GM18511 (cell line): Measurements from ENCODE around the gene KCTD11.
"Not testable (repeated sequence)": the region's sequence is repeated elsewhere in the genome, so short reads cannot be mapped to it uniquely, and the experiment has no call there.

Experiments used
- ATAC-seq: cut with Tn5 transposase; IDR thresholded peaks from one replicate; pipeline ENCODE4 v1.9.1; 2021; ENCODE audit warnings: mild to moderate bottlenecking, moderate library complexity; ENCODE audit not compliant: unreplicated experiment

Gene KCTD11

DNA sequence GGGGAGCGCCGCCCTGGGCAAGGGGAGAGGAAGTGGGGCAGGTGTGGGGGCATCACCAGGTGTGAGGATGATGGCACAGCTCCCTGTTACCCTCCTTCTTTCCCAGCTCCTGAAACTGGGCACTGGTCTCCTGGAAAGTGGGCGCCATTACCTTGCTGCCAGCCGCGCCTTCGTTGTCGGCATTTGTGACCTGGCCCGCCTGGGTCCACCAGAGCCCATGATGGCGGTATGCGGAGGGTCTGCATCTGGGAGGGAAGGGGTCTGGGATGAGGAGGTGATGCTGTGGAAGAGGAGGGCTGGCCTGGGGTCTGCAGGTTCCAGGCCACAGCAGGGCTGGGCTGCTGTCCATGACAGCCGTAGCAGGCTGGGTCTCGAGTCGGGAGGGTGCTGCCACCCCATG lies 10.1 kb upstream of the KCTD11 start:
- no peak for ATAC-seq

GRCh38 chr17:7343250-7343649 lies 8.7 kb upstream of the KCTD11 start:
- no peak for ATAC-seq

DNA sequence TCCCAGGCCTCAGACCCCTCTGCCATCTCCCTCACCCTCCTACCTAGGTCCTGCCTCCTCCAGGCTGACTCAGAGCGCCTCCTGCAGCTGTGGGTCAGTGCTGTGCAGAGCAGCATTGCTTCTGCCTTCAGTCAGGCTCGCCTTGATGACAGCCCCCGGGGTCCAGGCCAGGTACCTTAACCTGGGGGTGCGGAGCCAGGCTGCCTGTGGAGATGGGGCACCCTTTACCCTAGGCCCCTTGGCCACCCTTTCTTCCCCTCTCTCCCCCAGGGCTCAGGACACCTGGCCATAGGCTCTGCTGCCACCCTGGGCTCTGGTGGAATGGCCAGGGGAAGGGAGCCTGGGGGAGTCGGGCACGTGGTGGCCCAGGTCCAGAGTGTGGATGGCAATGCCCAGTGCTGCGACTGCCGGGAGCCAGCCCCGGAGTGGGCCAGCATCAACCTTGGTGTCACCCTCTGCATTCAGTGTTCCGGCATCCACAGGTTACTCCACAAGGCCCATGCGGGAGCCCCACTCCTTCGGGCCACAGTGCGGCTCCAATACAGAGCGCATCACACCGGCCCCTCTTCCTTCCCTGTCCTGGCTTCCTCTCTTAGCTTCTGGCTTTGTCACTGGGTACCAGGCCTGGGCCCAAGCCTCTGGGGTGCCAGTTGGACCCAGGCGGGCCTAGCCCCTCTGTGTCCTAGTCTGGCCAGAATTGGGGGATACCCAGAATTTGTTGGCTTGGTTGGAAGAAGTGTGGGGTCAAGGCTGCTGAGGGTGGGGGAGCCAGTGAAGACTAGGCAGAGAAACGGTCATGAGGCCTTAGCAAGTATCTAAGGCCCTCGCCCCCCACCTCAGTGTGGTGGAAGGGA lies 5.0 kb upstream of the KCTD11 start:
- no peak for ATAC-seq

DNA sequence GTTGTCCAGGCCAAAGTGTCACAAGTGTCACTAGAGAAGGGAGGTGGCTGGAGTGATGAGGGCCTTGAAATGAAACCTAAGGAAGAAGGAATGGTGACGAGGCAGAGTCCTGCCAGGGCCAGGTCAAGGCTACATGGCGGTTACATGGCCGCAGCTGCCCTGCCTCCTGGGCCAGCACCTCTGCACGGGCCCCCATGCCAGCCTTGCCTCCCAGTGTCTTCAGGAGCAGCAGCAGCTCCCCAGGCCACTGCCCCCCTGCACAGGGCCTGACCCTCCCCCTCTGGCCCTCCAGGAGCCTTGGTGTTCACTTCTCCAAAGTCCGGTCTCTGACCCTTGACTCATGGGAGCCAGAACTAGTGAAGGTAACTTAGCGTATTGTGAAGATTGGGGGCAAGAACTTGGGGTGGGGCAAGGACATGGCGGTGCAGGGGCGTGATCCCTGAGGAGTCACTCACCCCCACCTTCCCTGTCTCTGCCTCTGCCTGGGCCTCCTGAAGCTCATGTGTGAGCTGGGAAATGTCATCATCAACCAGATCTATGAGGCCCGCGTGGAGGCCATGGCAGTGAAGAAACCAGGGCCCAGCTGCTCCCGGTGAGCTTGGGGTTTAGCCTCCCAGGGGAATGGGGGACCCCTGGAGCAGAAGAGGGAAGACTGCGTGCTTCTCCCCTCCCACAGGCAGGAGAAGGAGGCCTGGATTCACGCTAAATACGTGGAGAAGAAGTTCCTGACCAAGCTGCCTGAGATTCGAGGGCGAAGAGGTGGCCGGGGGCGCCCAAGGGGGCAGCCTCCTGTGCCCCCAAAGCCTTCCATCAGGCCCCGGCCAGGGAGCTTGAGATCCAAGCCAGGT lies 4.1 kb upstream of the KCTD11 start:
- no peak for ATAC-seq

- ATAC-seq: no peak
Observed at GRCh38 chr17:7348478-7349242, 3.3 kb upstream of the KCTD11 start.

DNA sequence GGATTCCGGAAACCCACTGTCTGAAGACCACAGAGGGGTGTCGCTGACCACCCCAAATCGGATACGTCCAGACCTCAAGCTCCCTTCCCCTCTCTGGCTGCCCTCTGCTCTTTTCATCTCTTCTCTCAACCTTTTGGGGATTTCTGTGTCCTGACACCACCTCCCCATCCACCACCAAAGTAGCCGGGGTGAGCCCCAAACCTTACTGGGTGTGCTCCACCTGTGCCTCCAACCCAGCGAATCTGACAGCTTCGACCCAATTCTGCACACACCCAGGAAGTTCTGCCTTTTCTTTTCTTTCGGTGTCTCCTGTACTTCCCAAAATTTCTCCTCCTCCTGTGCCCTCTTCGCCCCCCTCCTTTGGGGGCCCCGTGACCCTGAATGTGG lies 534 bp downstream of the KCTD11 start:
- no peak for ATAC-seq

- no peak for ATAC-seq
Observed at GRCh38 chr17:7352910-7353635, 1.1 kb downstream of the KCTD11 start.

DNA sequence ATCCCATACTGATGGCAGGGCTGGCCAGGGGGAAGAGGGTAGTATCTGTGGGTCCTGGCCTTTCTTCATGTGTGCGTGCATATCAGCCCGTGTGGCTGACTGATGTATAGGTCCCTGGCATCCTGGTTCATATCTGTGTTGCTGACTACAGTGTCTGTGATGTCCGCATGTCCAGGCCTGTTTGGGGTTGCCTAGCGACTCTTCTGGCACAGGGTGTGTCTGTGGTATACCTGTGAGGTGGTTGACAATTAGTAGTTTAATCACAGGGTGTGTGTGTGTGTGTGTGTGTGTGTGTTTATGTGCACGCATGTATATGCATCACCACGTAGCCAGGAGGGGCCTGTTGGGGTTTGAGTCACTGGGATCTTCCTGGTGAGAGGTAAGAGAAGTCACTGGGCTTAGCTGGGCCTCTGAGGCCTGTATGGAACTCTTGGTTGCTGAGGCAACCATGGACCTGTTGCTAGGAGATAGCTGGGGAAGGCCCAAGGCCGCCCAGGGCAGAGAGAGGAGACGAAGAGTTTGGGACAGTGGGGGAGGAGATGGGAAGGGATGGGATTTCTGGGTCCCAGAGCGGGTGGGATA lies 2.4 kb downstream of the KCTD11 start:
- ATAC-seq: no peak

DNA sequence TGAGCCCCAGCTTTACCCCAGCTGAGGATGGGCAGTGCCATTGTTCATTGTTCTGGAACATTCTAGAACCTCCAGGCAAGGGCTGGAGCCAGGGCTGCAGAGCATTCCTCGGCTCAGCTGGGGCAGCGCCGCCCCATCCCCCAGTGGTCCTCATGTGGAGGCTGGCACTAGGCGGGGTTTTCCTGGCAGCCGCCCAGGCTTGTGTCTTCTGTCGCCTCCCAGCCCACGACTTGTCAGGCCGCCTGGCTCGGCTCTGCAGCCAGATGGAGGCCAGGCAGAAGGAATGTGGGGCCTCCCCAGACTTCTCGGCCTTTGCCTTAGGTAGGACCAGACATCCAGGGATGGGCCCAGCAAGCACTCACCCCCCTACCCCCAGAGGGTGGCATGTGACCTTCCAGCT lies 3.1 kb downstream of the KCTD11 start, which contains the start of gene TMEM95:
Gene TMEM95, plus strand, starts transcription at position 104 of the 400 bp plus-strand sequence. Its CDS starts 49 bp downstream, at position 153.
- ATAC-seq: no peak

DNA sequence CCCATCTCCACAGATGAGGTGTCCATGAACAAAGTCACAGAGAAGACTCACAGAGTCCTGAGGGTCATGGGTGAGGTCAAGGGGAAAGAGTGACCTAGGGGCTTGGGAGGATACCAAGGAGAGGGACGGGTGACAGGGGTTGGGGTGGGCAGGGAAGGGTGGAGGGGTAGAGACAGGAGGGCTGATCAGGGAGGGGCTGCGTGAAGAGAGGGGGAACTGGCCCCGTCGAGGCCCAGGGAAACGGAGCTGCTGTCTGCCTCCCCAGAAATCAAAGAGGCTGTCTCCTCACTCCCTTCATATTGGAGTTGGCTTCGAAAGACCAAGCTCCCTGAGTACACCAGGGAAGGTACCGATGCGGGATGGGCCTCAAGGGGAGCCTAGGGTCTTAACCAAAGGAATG lies 3.6 kb downstream of the KCTD11 start:
- no peak for ATAC-seq

- ATAC-seq: no peak
Observed at GRCh38 chr17:7356072-7356549, 4.1 kb downstream of the KCTD11 start.

DNA sequence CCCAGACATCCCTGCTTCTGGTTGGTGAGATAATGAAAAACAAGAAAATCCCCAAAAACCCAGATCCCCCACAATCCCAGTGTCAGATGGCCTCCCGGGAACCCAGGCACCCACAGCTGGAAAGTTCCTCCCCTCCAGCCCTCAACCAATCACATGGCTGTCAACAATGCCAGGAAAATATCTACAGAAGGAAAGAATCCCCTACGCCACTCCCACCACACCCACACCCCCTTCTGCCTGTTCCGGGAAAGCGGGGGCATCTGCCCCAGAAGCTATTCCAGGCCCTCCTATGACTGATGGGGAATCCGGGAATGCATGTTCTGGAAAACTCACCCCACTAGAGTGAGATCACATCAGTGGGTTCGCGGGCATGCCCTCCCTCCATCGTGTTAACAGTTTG lies 4.8 kb downstream of the KCTD11 start:
- ATAC-seq: no peak

- no peak for ATAC-seq
Observed at GRCh38 chr17:7357381-7357780, 5.4 kb downstream of the KCTD11 start.

DNA sequence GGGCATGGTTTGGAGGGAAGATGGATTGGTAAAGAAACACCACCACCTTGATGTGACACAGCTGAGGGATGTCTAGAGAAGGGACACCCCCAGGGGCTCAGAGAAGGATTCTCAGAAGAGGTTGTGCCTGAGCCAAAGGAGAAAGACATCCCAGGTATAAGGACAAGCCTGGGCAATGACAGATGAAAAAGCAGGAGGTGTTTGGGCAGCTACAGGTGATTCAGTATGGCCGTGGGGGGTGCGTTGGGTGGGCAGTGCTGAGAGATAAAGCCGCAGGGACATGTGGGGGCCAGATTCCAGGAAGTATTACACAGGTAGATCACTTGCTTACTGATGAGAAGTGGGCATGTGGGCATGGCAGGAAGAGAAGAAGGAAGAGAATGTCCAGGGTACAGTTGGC lies 9.9 kb downstream of the KCTD11 start:
- no peak for ATAC-seq

DNA sequence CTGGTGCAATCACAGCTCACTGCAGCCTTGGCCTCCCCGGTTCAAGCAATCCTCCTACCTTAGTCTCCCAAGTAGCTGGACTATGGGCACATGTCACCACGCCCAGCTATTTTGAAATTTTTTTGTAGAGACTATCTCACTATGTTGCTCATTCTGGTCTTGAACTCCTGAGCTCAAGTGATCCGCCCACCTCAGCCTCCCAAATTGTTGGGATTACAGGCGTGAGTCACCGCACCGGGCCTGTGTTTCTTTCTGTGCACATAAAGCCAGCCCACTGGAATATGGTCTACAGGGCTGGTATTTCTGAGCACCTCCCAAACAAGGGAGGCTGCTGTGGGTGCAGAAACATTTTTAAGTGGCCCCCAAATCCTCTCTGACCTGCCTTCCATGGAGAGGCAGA lies 11.3 kb downstream of the KCTD11 start:
- ATAC-seq: no peak

DNA sequence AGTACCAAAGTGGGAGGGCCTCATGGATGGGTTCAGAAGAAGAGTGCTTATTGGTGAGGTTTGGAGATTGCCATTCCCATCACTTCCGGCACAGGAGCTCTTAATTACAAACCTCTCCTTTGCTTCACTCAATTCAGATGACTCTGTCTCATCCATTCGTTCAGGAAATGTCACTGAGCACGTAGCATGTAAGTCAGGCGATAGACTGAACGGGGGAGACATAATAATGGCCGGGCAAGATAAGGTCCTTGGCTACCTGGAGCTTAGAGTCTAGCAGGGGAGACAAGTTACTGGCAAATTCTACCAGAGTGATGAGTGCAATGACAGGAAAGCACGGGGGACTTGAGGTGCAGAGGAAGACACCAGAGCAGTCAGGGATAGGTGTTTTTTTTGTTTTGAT lies 14.0 kb downstream of the KCTD11 start:
- not testable (repeated sequence) for ATAC-seq

- no peak for ATAC-seq
Observed at GRCh38 chr17:7367083-7367482, 15.1 kb downstream of the KCTD11 start.

- ATAC-seq: no peak
Observed at GRCh38 chr17:7367918-7368598, 16.1 kb downstream of the KCTD11 start.

GRCh38 chr17:7368599-7368994 lies 16.6 kb downstream of the KCTD11 start:
- not testable (repeated sequence) for ATAC-seq
